Measurements from ENCODE around the gene KBTBD12. TPM values are rescaled to one million over a fixed set of nuclear protein-coding genes. Genes with fewer than 3 reads are reported as not detected.

KBTBD12 gene
- total and polyA plus RNA-seq, 2 donors (not counting 3 experiments of a cell fraction or from before 2014, with no cell fraction given), result not detected

DNA sequence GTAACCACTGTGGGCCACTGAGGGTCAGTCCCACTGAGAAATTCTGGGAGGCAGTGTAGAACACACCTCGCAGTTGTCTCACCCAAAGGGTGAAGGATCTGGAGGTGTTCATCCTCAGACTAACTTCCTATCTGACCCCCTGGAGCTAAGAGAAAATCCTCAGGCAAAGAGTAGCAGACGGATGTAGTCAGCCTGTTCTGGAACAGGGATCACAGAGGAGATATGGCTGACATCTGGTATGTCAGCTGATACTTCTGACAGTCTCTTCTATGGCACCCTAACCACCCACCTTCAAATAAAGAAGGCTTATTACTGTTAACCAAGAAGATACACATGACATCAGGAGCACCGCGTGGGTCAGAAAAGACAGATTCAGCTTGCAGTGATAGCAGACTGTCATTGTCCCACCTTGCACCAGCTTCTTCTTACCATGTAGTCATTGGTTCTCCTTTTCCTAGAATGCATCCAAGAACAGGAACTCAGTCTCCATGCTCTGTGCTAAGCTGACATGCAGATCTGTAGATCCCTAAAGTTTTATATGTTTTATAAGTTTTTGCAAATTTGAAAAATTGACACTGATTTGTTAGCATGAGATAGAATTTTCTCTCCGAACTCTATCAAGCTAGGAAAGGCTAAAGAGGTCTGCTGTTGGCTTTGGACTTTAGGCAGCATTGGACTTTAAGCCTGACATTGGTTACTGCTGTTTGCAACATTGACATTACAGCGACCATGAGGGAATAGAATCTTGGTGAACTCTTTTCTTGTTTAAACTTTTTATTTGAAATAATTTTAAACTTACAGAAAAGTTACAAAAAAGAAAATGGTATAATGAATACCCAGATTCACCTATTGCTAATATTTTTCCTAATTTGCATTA lies 60.4 kb downstream of the KBTBD12 start:
- Histone ChIP-seq H4K20me1 (replicated peaks; ENCODE audit: control insufficient read depth, extremely low read depth, insufficient read depth, low read length) (no peaks in the 10 kb centered on the region), H3K4me2 (ENCODE audit: insufficient read depth, low read length) (no peak overlapping the region), H3K79me2 (ENCODE audit: control insufficient read depth, insufficient read depth, low read length) (no peaks in the 10 kb centered on the region), H3K9me1 (replicated peaks; ENCODE audit: control insufficient read depth, extremely low read depth, insufficient read depth, low read length) (no peaks in the 10 kb centered on the region), H2AFZ (ENCODE audit: low read depth, low read length) (no peak overlapping the region), H3K27me3 (ENCODE audit: control insufficient read depth in 2 of 2, insufficient read depth in 2 of 2, low read length in 2 of 2) (peaks cover 19 to 50% of the 10 kb centered on the region in 2 experiments), H3K4me3 (replicated peaks in 1 of 3; ENCODE audit: insufficient read depth in 1 of 3, low read depth in 1 of 3, low read length in 3 of 3) (no peak overlapping the region), H3K27ac (ENCODE audit: insufficient read depth, low read depth, low read length) (no peak overlapping the region), H3K4me1 (ENCODE audit: control insufficient read depth, extremely low read depth, insufficient read depth, low read length) (no peaks in the 10 kb centered on the region), H3K9ac (replicated peaks; ENCODE audit: extremely low read depth, insufficient read depth, low read length) (no peak overlapping the region), H3K36me3 (ENCODE audit: control insufficient read depth in 2 of 2, extremely low read depth in 1 of 2, insufficient read depth in 2 of 2, low read length in 2 of 2) (no peaks in the 10 kb centered on the region), H3K9me3 (replicated peaks; ENCODE audit: control insufficient read depth, insufficient read depth, low read length) (no peaks in the 10 kb centered on the region)
- DNase-seq (ENCODE audit: low read depth, low spot score) (no peak), FAIRE-seq (no peak)
- CTCF ChIA-PET, result interaction anchor here (1.5 kb wide), 1 partner anchor 14 kb away, joined by 4 read pairs; no protein-coding TSS in a partner anchor
- BruUV-seq (replicated peaks), result no TSS peak
- dilution Hi-C loops (cut with MboI; ENCODE audit: extremely low pct_ligation_motif_present, low sequenced_read_pairs) (no loop called here), intact Hi-C loops (cut with micrococcal nuclease) (loop anchor here (10.0 kb wide), 1 partner anchor 281 kb away; no protein-coding TSS in a partner anchor)
- no peak for TF ChIP-seq MYC (IDR thresholded peaks at IDR 0.05; ENCODE audit: low read depth, low read length)
- no peak for TF ChIP-seq POLR2AphosphoS5 (IDR thresholded peaks at IDR 0.05; ENCODE audit: insufficient read depth, low read depth, low read length)
- TF ChIP-seq POLR2A (IDR thresholded peaks at IDR 0.05; ENCODE audit: low read depth, low read length), result no peak
- TF ChIP-seq JUN (IDR thresholded peaks at IDR 0.05; ENCODE audit: borderline replicate concordance, insufficient read depth, insufficient read length, low read depth), result no peak
- no peak for TF ChIP-seq MAX (IDR thresholded peaks at IDR 0.05; ENCODE audit: insufficient read depth, insufficient read length)
- TF ChIP-seq GATA2 (IDR thresholded peaks at IDR 0.05; ENCODE audit: insufficient read depth, insufficient read length, low read depth, low read length), result no peak
- TF ChIP-seq FOS (IDR thresholded peaks at IDR 0.05; ENCODE audit: borderline replicate concordance, insufficient read depth, low read length), result no peak
- TF ChIP-seq, protein P1, sequence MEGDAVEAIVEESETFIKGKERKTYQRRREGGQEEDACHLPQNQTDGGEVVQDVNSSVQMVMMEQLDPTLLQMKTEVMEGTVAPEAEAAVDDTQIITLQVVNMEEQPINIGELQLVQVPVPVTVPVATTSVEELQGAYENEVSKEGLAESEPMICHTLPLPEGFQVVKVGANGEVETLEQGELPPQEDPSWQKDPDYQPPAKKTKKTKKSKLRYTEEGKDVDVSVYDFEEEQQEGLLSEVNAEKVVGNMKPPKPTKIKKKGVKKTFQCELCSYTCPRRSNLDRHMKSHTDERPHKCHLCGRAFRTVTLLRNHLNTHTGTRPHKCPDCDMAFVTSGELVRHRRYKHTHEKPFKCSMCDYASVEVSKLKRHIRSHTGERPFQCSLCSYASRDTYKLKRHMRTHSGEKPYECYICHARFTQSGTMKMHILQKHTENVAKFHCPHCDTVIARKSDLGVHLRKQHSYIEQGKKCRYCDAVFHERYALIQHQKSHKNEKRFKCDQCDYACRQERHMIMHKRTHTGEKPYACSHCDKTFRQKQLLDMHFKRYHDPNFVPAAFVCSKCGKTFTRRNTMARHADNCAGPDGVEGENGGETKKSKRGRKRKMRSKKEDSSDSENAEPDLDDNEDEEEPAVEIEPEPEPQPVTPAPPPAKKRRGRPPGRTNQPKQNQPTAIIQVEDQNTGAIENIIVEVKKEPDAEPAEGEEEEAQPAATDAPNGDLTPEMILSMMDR (IDR thresholded peaks at IDR 0.05; ENCODE audit: extremely low read depth in 1 of 2, insufficient read depth in 1 of 2, low read depth in 1 of 2, low read length in 2 of 2), result no peak
- no peak for TF ChIP-seq EZH2 (IDR thresholded peaks at IDR 0.05; ENCODE audit: borderline replicate concordance, low read depth, low read length, severe bottlenecking)
- POLR2A ChIA-PET, result no interaction called here
